Chondrocyte (in vitro differentiated cells): Measurements from ENCODE around the gene SLIT3. TPM values are rescaled to one million over a fixed set of nuclear protein-coding genes. Genes with fewer than 3 reads are reported as not detected.

ENCODE experiments used
- DNase-seq: peaks from one replicate; pipeline ENCODE4 v3.0.0; 2021; ENCODE audit warnings: mixed read lengths, low spot score
- H3K27ac Mint-ChIP-seq: one replicate; pipeline ENCODE4 v1.8.0; 2021; ENCODE audit warnings: mild to moderate bottlenecking, moderate library complexity, mixed read lengths; ENCODE audit not compliant: unreplicated experiment
- H3K27me3 Mint-ChIP-seq: 2 replicates; pipeline ENCODE4 v1.8.0; 2021; ENCODE audit warnings: low read depth, mixed read lengths
- H3K36me3 Mint-ChIP-seq: 2 replicates; pipeline ENCODE4 v1.8.0; 2021; ENCODE audit warnings: low read depth, mixed read lengths
- H3K4me1 Mint-ChIP-seq: 2 replicates; pipeline ENCODE4 v1.8.0; 2021; ENCODE audit warnings: low read depth, mild to moderate bottlenecking, mixed read lengths
- H3K4me3 Mint-ChIP-seq: one replicate; pipeline ENCODE4 v1.8.0; 2021; ENCODE audit warnings: mild to moderate bottlenecking, moderate library complexity, mixed read lengths; ENCODE audit not compliant: unreplicated experiment
- H3K9me3 Mint-ChIP-seq: 2 replicates; pipeline ENCODE4 v1.8.0; 2021; ENCODE audit warnings: low read depth, mixed read lengths
- CTCF ChIP-seq: fragments of 200-600 bp; sonication (generic); IDR thresholded peaks from 2 replicates; pipeline ENCODE4 v1.5.0; 2021; ENCODE audit warnings: antibody characterized with exemption, mild to moderate bottlenecking, moderate library complexity
- total RNA-seq: library from RNA; stranded (reverse); gene quantifications from 3 replicates; pipeline ENCODE4 v1.2.1, GENCODE V29; 2021

The SLIT3 gene
- total RNA-seq, 1 donor from 2014 or later = 116 TPM

- Mint-ChIP-seq H3K9me3 (no peaks in the 10 kb centered on the region), H3K36me3 (peaks cover 11% of the 10 kb centered on the region), H3K27me3 (no peaks in the 10 kb centered on the region), H3K4me1 (no peaks in the 10 kb centered on the region), H3K4me3 (no peak overlapping the region), H3K27ac (no peak overlapping the region)
- TF ChIP-seq CTCF = no peak
- no peak for DNase-seq
Measured at GRCh38 chr5:168844922-168845296, 456.0 kb downstream of the SLIT3 start.

GRCh38 chr5:168844016-168844921 is 456.7 kb downstream of the SLIT3 start:
- Mint-ChIP-seq H3K4me3 (no peak overlapping the region), H3K27me3 (no peaks in the 10 kb centered on the region), H3K27ac (no peak overlapping the region), H3K36me3 (peaks cover 11% of the 10 kb centered on the region), H3K9me3 (no peaks in the 10 kb centered on the region), H3K4me1 (no peaks in the 10 kb centered on the region)
- no peak for DNase-seq
- no peak for TF ChIP-seq CTCF

GRCh38 chr5:168843277-168844015 is 457.5 kb downstream of the SLIT3 start:
- no peak overlapping the region for H3K4me3 Mint-ChIP-seq
- no peaks in the 10 kb centered on the region for H3K27me3 Mint-ChIP-seq
- peak overlapping the region; percentile 27 for H3K27ac Mint-ChIP-seq
- H3K36me3 Mint-ChIP-seq = peaks cover 14% of the 10 kb centered on the region
- no peaks in the 10 kb centered on the region for H3K9me3 Mint-ChIP-seq
- no peak for DNase-seq
- H3K4me1 Mint-ChIP-seq = no peaks in the 10 kb centered on the region
- TF ChIP-seq CTCF = no peak

GRCh38 chr5:168842571-168843205 is 458.3 kb downstream of the SLIT3 start:
- Mint-ChIP-seq H3K27me3 (no peaks in the 10 kb centered on the region), H3K9me3 (no peaks in the 10 kb centered on the region), H3K27ac (no peak overlapping the region), H3K4me3 (no peak overlapping the region), H3K4me1 (no peaks in the 10 kb centered on the region), H3K36me3 (peaks cover 14% of the 10 kb centered on the region)
- TF ChIP-seq CTCF = no peak
- DNase-seq = no peak

- H3K27ac Mint-ChIP-seq = no peak overlapping the region
- peaks cover 3% of the 10 kb centered on the region for H3K4me1 Mint-ChIP-seq
- no peak for DNase-seq
- H3K27me3 Mint-ChIP-seq = no peaks in the 10 kb centered on the region
- no peak overlapping the region for H3K4me3 Mint-ChIP-seq
- H3K9me3 Mint-ChIP-seq = no peaks in the 10 kb centered on the region
- H3K36me3 Mint-ChIP-seq = peaks cover 17% of the 10 kb centered on the region
- no peak for TF ChIP-seq CTCF
Measured at GRCh38 chr5:168837852-168838251, 463.1 kb downstream of the SLIT3 start.
